GM12878 (cell line): ENCODE results near the gene ANKRD13D. TPM values are rescaled to one million over a fixed set of nuclear protein-coding genes. Genes with fewer than 3 reads are reported as not detected.

Experiments used
- ASH2L ChIP-seq: fragments of 300-600, 200-600 bp; sonication (generic); IDR thresholded peaks from 2 replicates; pipeline ENCODE4 v1.6.1; 2017; ENCODE audit warnings: low read depth, mild to moderate bottlenecking, borderline replicate concordance
- CHD2 ChIP-seq: IDR thresholded peaks from 2 replicates; pipeline ENCODE4 v1.6.1; 2011; ENCODE audit warnings: low read depth, low read length, improper control_type of control experiment, borderline replicate concordance
- CREB1 ChIP-seq: IDR thresholded peaks from 2 replicates; pipeline ENCODE4 v1.6.1; 2012; ENCODE audit warnings: low read depth, mild to moderate bottlenecking, inconsistent platforms
- FOS ChIP-seq: IDR thresholded peaks from 3 replicates; pipeline ENCODE4 v1.6.1; 2011; ENCODE audit warnings: borderline replicate concordance; ENCODE audit not compliant: insufficient read length; ENCODE audit errors: extremely low read depth
- GATAD2B ChIP-seq: fragments of 450-650 bp; conservative IDR thresholded peaks from 2 replicates; pipeline ENCODE4 v1.6.1; 2017; ENCODE audit warnings: low read depth, mild to moderate bottlenecking, moderate library complexity
- HDGF ChIP-seq: fragments of 450-650 bp; IDR thresholded peaks from 2 replicates; pipeline ENCODE4 v1.6.1; 2016; ENCODE audit warnings: antibody characterized with exemption
- IKZF2 ChIP-seq, 2 experiments: fragments of 450-650 bp; IDR thresholded peaks; 2 replicates each; pipeline ENCODE4 v1.6.1; 2017; ENCODE audit warnings: mild to moderate bottlenecking in 2 of 2, moderate library complexity in 2 of 2
- JUNB ChIP-seq: IDR thresholded peaks from 2 replicates; pipeline ENCODE4 v1.6.1; 2016; ENCODE audit warnings: antibody characterized with exemption, mild to moderate bottlenecking
- KLF5 ChIP-seq: fragments of 450-650 bp; IDR thresholded peaks from 2 replicates; pipeline ENCODE4 v1.6.1; 2014; ENCODE audit warnings: mild to moderate bottlenecking; ENCODE audit not compliant: partially characterized antibody
- LARP7 ChIP-seq: fragments of 450-650 bp; IDR thresholded peaks from 2 replicates; pipeline ENCODE4 v1.6.1; 2017; ENCODE audit warnings: mild to moderate bottlenecking
- NFXL1 ChIP-seq: fragments of 450-650 bp; IDR thresholded peaks from 2 replicates; pipeline ENCODE4 v1.6.1; 2017; ENCODE audit warnings: antibody characterized with exemption, mild to moderate bottlenecking, borderline replicate concordance
- NRF1 ChIP-seq: conservative IDR thresholded peaks from 2 replicates; pipeline ENCODE4 v1.6.1; 2011; ENCODE audit warnings: mild to moderate bottlenecking, low read depth, low read length, improper control_type of control experiment
- PAX5 ChIP-seq: IDR thresholded peaks from 2 replicates; pipeline ENCODE4 v1.6.1; 2011; ENCODE audit warnings: low read depth, low read length, borderline replicate concordance
- POLR2A ChIP-seq: IDR thresholded peaks from 2 replicates; pipeline ENCODE4 v1.6.1; 2011; ENCODE audit warnings: low read depth, mild to moderate bottlenecking, low read length
- RAD51 ChIP-seq: fragments of 450-650 bp; IDR thresholded peaks from 2 replicates; pipeline ENCODE4 v1.6.1; 2016; ENCODE audit warnings: moderate library complexity, mild to moderate bottlenecking, inconsistent platforms
- RELA ChIP-seq: fragments of 450-650 bp; IDR thresholded peaks from 2 replicates; pipeline ENCODE4 v1.8.0; 2014; ENCODE audit warnings: borderline replicate concordance; ENCODE audit not compliant: partially characterized antibody
- SMAD5 ChIP-seq: IDR thresholded peaks from 2 replicates; pipeline ENCODE4 v1.6.1; 2016; ENCODE audit warnings: antibody characterized with exemption, low read depth
- SUPT20H ChIP-seq: IDR thresholded peaks from 2 replicates; pipeline ENCODE4 v1.6.1; 2011; ENCODE audit warnings: low read depth, mild to moderate bottlenecking, low read length, moderate library complexity, borderline replicate concordance; ENCODE audit not compliant: control insufficient read depth
- TARDBP ChIP-seq: IDR thresholded peaks from 2 replicates; pipeline ENCODE4 v1.6.1; 2016; ENCODE audit warnings: borderline replicate concordance
- YY1 ChIP-seq: IDR thresholded peaks from 2 replicates; pipeline ENCODE4 v1.6.1; 2011; ENCODE audit warnings: low read depth, mild to moderate bottlenecking, low read length
- polyA plus RNA-seq, 11 experiments: library from polyadenylated mRNA; depleted of rRNA in 4 of 11; unstranded in 6 of 11; stranded (reverse) in 5 of 11; fragments of >200 nt; fragmentation: Nextera tagmentation in 4 of 11; fragmentation: Illumina TruSeq in 1 of 11; extraction: Ambion mirVana in 4 of 11; extraction: Trizol in 1 of 11; gene quantifications; 1 replicate in 1 of 11; 2 replicates in 10 of 11; pipeline versions ENCODE4 v1.2.1 to v1.2.3, GENCODE V29; 2011 to 2016; ENCODE audit warnings: inconsistent platforms in 2 of 11, missing spikeins in 2 of 11, low read depth in 1 of 11
- total RNA-seq, 4 experiments: library from RNA; depleted of rRNA in 3 of 4; stranded (reverse); fragments of >200 nt in 3 of 4; fragmentation: Illumina TruSeq in 1 of 4; extraction: Trizol in 1 of 4; gene quantifications; 2 replicates each; pipeline versions ENCODE4 v1.2.1 to v1.2.3, GENCODE V29; 2013 to 2021
- TF ChIP-seq, protein P1 (sequence below): fragments of 450-650 bp; IDR thresholded peaks from 2 replicates; pipeline ENCODE4 v1.6.1; 2018; ENCODE audit warnings: mild to moderate bottlenecking, low read depth, moderate library complexity; ENCODE audit not compliant: partially characterized antibody
- TF ChIP-seq, protein P2 (sequence below): IDR thresholded peaks from 2 replicates; pipeline ENCODE4 v1.6.1; 2011; ENCODE audit warnings: borderline replicate concordance, low read depth, mild to moderate bottlenecking, moderate library complexity, low read length; ENCODE audit not compliant: insufficient read depth, poor library complexity, severe bottlenecking
- TF ChIP-seq, protein P3 (sequence below): fragments of 450-650 bp; IDR thresholded peaks from 2 replicates; pipeline ENCODE4 v1.6.1; 2016; ENCODE audit warnings: mild to moderate bottlenecking
- TF ChIP-seq, protein P4 (sequence below): IDR thresholded peaks from 2 replicates; pipeline ENCODE4 v1.6.1; 2011; ENCODE audit warnings: low read depth, mild to moderate bottlenecking, low read length, moderate library complexity, borderline replicate concordance; ENCODE audit errors: extremely low read depth
- TF ChIP-seq, protein P5 (sequence below): IDR thresholded peaks from 2 replicates; pipeline ENCODE4 v1.6.1; 2012; ENCODE audit warnings: low read depth, low read length, improper control_type of control experiment

Gene ANKRD13D
- total and polyA plus RNA-seq, 10 of the 15 experiments (the other 5 are each of a cell fraction or from before 2014, with no cell fraction given): 2.0 to 56.2 (median 21.4) TPM

DNA sequence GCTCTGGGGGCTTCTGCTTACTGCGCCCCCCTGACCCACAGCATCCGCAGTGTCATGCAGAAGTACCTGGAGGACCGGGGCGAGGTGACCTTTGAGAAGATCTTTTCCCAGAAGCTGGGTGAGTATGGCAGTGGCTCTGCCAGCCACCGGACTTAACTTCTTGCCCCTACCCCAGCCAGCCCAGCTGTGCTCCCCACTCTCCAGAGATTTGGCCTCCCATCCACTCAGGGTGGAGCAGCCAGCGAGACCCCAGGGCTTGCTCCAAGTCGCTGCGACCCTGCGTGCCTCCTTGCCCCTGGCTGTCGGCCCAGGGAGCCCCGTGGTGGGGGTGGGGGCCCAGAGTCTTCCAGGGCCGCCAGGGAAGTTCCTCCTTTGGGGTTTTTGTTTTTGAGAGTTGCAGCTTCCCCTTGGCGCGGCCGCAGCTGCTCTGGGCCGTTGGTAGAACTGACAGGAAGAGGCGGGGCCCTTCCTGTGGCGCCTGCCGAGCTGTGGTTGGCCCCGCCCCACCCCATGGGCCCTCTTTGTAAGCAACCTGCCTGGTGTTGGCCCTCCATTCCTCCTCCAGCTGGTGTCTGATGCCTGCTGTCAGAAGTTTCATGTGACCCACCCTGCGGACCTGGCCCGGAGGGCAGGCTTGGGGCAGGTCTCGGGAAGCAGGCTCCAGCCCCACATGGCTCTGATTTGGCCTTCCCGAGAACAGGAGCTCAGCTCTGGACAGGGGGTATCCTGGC lies 11.7 kb upstream of the ANKRD13D start (continued):
- TF ChIP-seq, protein P1, sequence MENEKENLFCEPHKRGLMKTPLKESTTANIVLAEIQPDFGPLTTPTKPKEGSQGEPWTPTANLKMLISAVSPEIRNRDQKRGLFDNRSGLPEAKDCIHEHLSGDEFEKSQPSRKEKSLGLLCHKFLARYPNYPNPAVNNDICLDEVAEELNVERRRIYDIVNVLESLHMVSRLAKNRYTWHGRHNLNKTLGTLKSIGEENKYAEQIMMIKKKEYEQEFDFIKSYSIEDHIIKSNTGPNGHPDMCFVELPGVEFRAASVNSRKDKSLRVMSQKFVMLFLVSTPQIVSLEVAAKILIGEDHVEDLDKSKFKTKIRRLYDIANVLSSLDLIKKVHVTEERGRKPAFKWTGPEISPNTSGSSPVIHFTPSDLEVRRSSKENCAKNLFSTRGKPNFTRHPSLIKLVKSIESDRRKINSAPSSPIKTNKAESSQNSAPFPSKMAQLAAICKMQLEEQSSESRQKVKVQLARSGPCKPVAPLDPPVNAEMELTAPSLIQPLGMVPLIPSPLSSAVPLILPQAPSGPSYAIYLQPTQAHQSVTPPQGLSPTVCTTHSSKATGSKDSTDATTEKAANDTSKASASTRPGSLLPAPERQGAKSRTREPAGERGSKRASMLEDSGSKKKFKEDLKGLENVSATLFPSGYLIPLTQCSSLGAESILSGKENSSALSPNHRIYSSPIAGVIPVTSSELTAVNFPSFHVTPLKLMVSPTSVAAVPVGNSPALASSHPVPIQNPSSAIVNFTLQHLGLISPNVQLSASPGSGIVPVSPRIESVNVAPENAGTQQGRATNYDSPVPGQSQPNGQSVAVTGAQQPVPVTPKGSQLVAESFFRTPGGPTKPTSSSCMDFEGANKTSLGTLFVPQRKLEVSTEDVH: no peak
- TF ChIP-seq POLR2A: peak; percentile 83
- TF ChIP-seq CREB1: no peak
- peak; percentile 52; the same call in 1 of the 2 replicates for TF ChIP-seq YY1
- TF ChIP-seq GATAD2B: peak; percentile 69; the same call in 1 of the 2 replicates
- peak; percentile 68 for TF ChIP-seq LARP7
- TF ChIP-seq FOS: no peak
- TF ChIP-seq HDGF: peak; percentile 25; the same call in 1 of the 2 replicates
- peak; percentile 94 to 95 for TF ChIP-seq IKZF2 (IDR thresholded peaks at IDR 0.05)
- no peak; the same call in 1 of the 2 replicates for TF ChIP-seq JUNB
- no peak for TF ChIP-seq RAD51
- peak; percentile 42; the same call in 1 of the 2 replicates for TF ChIP-seq PAX5
- no peak for TF ChIP-seq NRF1
- TF ChIP-seq, protein P2, sequence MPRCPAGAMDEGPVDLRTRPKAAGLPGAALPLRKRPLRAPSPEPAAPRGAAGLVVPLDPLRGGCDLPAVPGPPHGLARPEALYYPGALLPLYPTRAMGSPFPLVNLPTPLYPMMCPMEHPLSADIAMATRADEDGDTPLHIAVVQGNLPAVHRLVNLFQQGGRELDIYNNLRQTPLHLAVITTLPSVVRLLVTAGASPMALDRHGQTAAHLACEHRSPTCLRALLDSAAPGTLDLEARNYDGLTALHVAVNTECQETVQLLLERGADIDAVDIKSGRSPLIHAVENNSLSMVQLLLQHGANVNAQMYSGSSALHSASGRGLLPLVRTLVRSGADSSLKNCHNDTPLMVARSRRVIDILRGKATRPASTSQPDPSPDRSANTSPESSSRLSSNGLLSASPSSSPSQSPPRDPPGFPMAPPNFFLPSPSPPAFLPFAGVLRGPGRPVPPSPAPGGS: peak; percentile 14
- TF ChIP-seq RELA: peak; percentile 15
- TF ChIP-seq ASH2L: no peak
- TF ChIP-seq KLF5: no peak
- TF ChIP-seq SUPT20H: no peak
- peak; percentile 27; the same call in 1 of the 2 replicates for TF ChIP-seq SMAD5
- no peak for TF ChIP-seq NFXL1
- TF ChIP-seq, protein P3, sequence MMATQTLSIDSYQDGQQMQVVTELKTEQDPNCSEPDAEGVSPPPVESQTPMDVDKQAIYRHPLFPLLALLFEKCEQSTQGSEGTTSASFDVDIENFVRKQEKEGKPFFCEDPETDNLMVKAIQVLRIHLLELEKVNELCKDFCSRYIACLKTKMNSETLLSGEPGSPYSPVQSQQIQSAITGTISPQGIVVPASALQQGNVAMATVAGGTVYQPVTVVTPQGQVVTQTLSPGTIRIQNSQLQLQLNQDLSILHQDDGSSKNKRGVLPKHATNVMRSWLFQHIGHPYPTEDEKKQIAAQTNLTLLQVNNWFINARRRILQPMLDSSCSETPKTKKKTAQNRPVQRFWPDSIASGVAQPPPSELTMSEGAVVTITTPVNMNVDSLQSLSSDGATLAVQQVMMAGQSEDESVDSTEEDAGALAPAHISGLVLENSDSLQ: peak; percentile 72
- TF ChIP-seq CHD2: peak; percentile 91
- TF ChIP-seq TARDBP: 0 out of 2 replicates have a peak, but pooled peaks have one; percentile 12
- TF ChIP-seq, protein P4, sequence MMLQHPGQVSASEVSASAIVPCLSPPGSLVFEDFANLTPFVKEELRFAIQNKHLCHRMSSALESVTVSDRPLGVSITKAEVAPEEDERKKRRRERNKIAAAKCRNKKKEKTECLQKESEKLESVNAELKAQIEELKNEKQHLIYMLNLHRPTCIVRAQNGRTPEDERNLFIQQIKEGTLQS: no peak
- TF ChIP-seq, protein P5, sequence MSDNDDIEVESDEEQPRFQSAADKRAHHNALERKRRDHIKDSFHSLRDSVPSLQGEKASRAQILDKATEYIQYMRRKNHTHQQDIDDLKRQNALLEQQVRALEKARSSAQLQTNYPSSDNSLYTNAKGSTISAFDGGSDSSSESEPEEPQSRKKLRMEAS: 0 out of 2 replicates have a peak, but pooled peaks have one; percentile 5
